ENCODE results near the gene CYP17A1. TPM values are rescaled to one million over a fixed set of nuclear protein-coding genes. Genes with fewer than 3 reads are reported as not detected.

The CYP17A1 gene
- total and polyA plus RNA-seq, 2 donors, result not detected

GRCh38 chr10:102782673-102783551, 54.3 kb downstream of the CYP17A1 start:
- H3K4me3 ChIP-seq (ENCODE audit: low read depth, low read length), result no peak overlapping the region
- peak overlapping the region; percentile 13 for H3K27ac ChIP-seq (ENCODE audit: low read depth)
- no peaks in the 10 kb centered on the region for H3K36me3 ChIP-seq (ENCODE audit: insufficient read depth)
- WGBS, result 46% methylated on average over 18 of the region's 18 CpGs
- no peak for DNase-seq (ENCODE audit: extremely low spot score)
- peaks cover 3% of the 10 kb centered on the region for H3K4me1 ChIP-seq (ENCODE audit: insufficient read depth)

- Histone ChIP-seq H3K4me3 (ENCODE audit: low read depth, low read length) (no peak overlapping the region), H3K4me1 (ENCODE audit: insufficient read depth) (peaks cover 3% of the 10 kb centered on the region), H3K36me3 (ENCODE audit: insufficient read depth) (no peaks in the 10 kb centered on the region), H3K27ac (ENCODE audit: low read depth) (no peak overlapping the region)
- DNase-seq (ENCODE audit: extremely low spot score), result no peak
- 72% methylated on average over 6 of the region's 6 CpGs for WGBS
These were observed 55.2 kb downstream of the CYP17A1 start for GRCh38 chr10:102781921-102782557.

GRCh38 chr10:102781090-102781920, 55.9 kb downstream of the CYP17A1 start:
- Histone ChIP-seq H3K4me3 (ENCODE audit: low read depth, low read length) (no peak overlapping the region), H3K36me3 (ENCODE audit: insufficient read depth) (no peaks in the 10 kb centered on the region), H3K4me1 (ENCODE audit: insufficient read depth) (peaks cover 3% of the 10 kb centered on the region), H3K27ac (ENCODE audit: low read depth) (no peak overlapping the region)
- 58% methylated on average over 8 of the region's 8 CpGs for WGBS
- no peak for DNase-seq (ENCODE audit: extremely low spot score)

Small RNA genes lying within 50 kb of the gene (small RNA-seq; reads per million reads assigned to genes)
- not detected for gene AS3MT
- not detected for gene RF00026
- not detected for gene RNU6-1231P

Other genes with a start within 250 kb of the CYP17A1 start
- 35.5 TPM for gene TRIM8, start 192.9 kb downstream of the CYP17A1 start, total RNA-seq
- gene TRIM8, start 192.9 kb downstream of the CYP17A1 start, polyA plus RNA-seq, result 116 TPM
- 8.5 TPM for gene ARL3, start 123.0 kb downstream of the CYP17A1 start, total RNA-seq
- gene ARL3, start 123.0 kb downstream of the CYP17A1 start, polyA plus RNA-seq, result 17.4 TPM
- 11.7 TPM for gene SFXN2, start 122.8 kb downstream of the CYP17A1 start, total RNA-seq
- gene SFXN2, start 122.8 kb downstream of the CYP17A1 start, polyA plus RNA-seq, result 4.3 TPM
- 30.1 TPM for gene WBP1L, start 93.5 kb downstream of the CYP17A1 start, total RNA-seq
- gene WBP1L, start 93.5 kb downstream of the CYP17A1 start, polyA plus RNA-seq, result 42.6 TPM
- 35.7 TPM for gene BORCS7, start 16.8 kb upstream of the CYP17A1 start, total RNA-seq
- gene BORCS7, start 16.8 kb upstream of the CYP17A1 start, polyA plus RNA-seq, result 38.2 TPM
- 4.1 TPM for gene AS3MT, start 32.1 kb upstream of the CYP17A1 start, total RNA-seq
- 3.9 TPM for gene AS3MT, start 32.1 kb upstream of the CYP17A1 start, polyA plus RNA-seq
- 9.0 TPM for gene CNNM2, start 80.9 kb upstream of the CYP17A1 start, total RNA-seq
- 5.5 TPM for gene CNNM2, start 80.9 kb upstream of the CYP17A1 start, polyA plus RNA-seq